Pancreas (tissue), 10 donors: ENCODE results near the gene ST8SIA4. TPM values are rescaled to one million over a fixed set of nuclear protein-coding genes. Genes with fewer than 3 reads are reported as not detected.

Experiments
- ATAC-seq, 4 donors: fragments of 200-7000 bp; cut with Tn5 transposase; one replicate each; pipeline versions ENCODE4 v1.8.0 to v1.9.1; 2020; ENCODE audit warnings: mild to moderate bottlenecking in 4 of 4, moderate library complexity in 4 of 4
- DNase-seq, 6 donors: peaks; one replicate each; pipeline ENCODE4 v3.0.0-alpha.2; 2020
- FAIRE-seq: peaks from 2 replicates; lab custom pipeline; 2012; peaks lifted over from hg19 to GRCh38; lab: Jason Lieb, UNC
- H3K27ac ChIP-seq, 4 donors: fragments of 200-600 bp; sonication (generic); 1 replicate in 3 of 4; 2 replicates in 1 of 4; pipeline versions ENCODE4 v1.5.0 to v1.8.0; 2020
- H3K27me3 ChIP-seq, 4 donors: fragments of 200-600 bp; one replicate each; pipeline ENCODE4 v1.8.0; 2021
- H3K36me3 ChIP-seq, 3 donors: fragments of 200-600 bp; sonication (generic) in 1 of 3; one replicate each; pipeline versions ENCODE4 v1.5.0 to v1.8.0; 2020 to 2021
- H3K4me1 ChIP-seq, 3 donors: fragments of 200-600 bp; one replicate each; pipeline ENCODE4 v1.8.0; 2021
- H3K4me3 ChIP-seq, 4 donors: fragments of 200-600 bp; sonication (generic) in 2 of 4; one replicate each; pipeline versions ENCODE4 v1.5.0 to v1.8.0; 2020 to 2021
- H3K9me3 ChIP-seq, 4 donors: fragments of 200-600 bp; one replicate each; pipeline ENCODE4 v1.8.0; 2021
- WGBS, 2 donors: extraction: QIAGEN DNeasy Blood & Tissue Kit; methylation state at CpG; one replicate each; pipeline ENCODE4 v1.1.7; 2013; 5-methylcytosine and 5-hydroxymethylcytosine counted together
- intact Hi-C, 3 donors: fragments of 100-400 bp; cut with DNase I; formaldehyde crosslinking; loops; one replicate each; pipeline versions ENCODE4 v1.11.1 to v1.14.2; 2022
- polyA plus RNA-seq, 2 donors: library from polyadenylated mRNA; stranded (reverse); fragments of 200-250 nt; gene quantifications; one replicate each; pipeline ENCODE4 v1.2.3, GENCODE V29; 2013
- total RNA-seq, 6 donors: library from RNA; stranded (reverse); fragmentation: NEBNext Ultra II Directional in 4 of 6; extraction: Animal tissue kit (Norgen Biotek cat#: 25700) in 4 of 6; gene quantifications; one replicate each; pipeline versions ENCODE4 v1.2.1 to v1.2.4, GENCODE V29; 2021 to 2023
- TF ChIP-seq, protein P1 (sequence below), 4 donors: fragments of 200-600 bp; sonication (generic) in 3 of 4; IDR thresholded peaks; one replicate each; pipeline versions ENCODE4 v1.5.0 to v1.8.0; 2021; ENCODE audit warnings: antibody characterized with exemption in 4 of 4
- donor health status: healthy with polysubstance abuse.
- donor health status: DM: no; HTN: no; CAD: no; lungs with moderate emphysema.
- donor health status: DM: no; HTN: no; CAD: no.
- donor health status: control.
- donor health status: control.
- donor health status: Bipolar disorder and iron deficiency.
- donor health status: DM: yes; HTN: yes; CAD: no.
- donor health status: DM: no; HTN: no; CAD: no.
- donor health status: DM: no; HTN: no; CAD: no.
- donor health status: DM: yes; HTN: yes; CAD: no.

Gene ST8SIA4
- total and polyA plus RNA-seq, 8 donors = 0.34 to 5.7 (median 0.86) TPM

- 65 to 70% methylated on average over 2 of the region's 2 CpGs for WGBS, 2 donors
- Histone ChIP-seq H3K9me3 (peaks cover 0 to 4% (median 0%) of the 10 kb centered on the region in 4 donors), H3K27ac (no peak overlapping the region), H3K4me3 (no peak overlapping the region), H3K27me3 (no peaks in the 10 kb centered on the region), H3K36me3 (no peaks in the 10 kb centered on the region), H3K4me1 (no peaks in the 10 kb centered on the region)
- DNase-seq (no peak), ATAC-seq (no peak), FAIRE-seq (no peak)
- TF ChIP-seq, protein P1, sequence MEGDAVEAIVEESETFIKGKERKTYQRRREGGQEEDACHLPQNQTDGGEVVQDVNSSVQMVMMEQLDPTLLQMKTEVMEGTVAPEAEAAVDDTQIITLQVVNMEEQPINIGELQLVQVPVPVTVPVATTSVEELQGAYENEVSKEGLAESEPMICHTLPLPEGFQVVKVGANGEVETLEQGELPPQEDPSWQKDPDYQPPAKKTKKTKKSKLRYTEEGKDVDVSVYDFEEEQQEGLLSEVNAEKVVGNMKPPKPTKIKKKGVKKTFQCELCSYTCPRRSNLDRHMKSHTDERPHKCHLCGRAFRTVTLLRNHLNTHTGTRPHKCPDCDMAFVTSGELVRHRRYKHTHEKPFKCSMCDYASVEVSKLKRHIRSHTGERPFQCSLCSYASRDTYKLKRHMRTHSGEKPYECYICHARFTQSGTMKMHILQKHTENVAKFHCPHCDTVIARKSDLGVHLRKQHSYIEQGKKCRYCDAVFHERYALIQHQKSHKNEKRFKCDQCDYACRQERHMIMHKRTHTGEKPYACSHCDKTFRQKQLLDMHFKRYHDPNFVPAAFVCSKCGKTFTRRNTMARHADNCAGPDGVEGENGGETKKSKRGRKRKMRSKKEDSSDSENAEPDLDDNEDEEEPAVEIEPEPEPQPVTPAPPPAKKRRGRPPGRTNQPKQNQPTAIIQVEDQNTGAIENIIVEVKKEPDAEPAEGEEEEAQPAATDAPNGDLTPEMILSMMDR (IDR thresholded peaks at IDR 0.05) = no peak
- intact Hi-C loops = no loop called here
These were observed 131.9 kb downstream of the ST8SIA4 start for GRCh38 chr5:100771181-100771580.

DNA sequence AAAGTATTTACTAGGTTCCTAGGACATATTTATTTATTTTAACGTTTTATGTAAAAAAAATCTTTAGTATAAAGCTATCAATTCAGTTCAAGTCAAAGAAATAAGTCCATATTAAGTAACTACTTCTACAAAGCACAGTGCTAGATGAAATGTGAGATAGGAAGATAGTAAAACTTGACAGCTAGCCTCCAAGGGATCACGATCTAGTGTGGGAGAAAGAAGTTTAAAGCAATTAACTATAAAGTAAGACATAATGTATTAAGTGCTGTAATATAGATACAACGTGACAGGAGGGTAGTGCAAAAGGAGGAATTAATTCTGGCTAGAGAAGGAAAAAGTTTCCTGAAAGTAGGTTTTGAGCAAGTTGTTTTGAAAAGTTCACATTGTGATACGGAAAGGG, 134.9 kb downstream of the ST8SIA4 start:
- DNase-seq = no peak
- Histone ChIP-seq H3K9me3 (peaks cover 0 to 4% (median 0%) of the 10 kb centered on the region in 4 donors), H3K4me1 (no peaks in the 10 kb centered on the region), H3K36me3 (no peaks in the 10 kb centered on the region), H3K27me3 (no peaks in the 10 kb centered on the region), H3K27ac (no peak overlapping the region), H3K4me3 (no peak overlapping the region)
- WGBS, 2 donors = 57 to 66% methylated on average over 4 of the region's 4 CpGs
- intact Hi-C loops = no loop called here
- no peak for ATAC-seq
- TF ChIP-seq, protein P1 (IDR thresholded peaks at IDR 0.05) = no peak
- no peak for FAIRE-seq

- Histone ChIP-seq H3K4me3 (no peak overlapping the region), H3K4me1 (no peaks in the 10 kb centered on the region), H3K36me3 (no peaks in the 10 kb centered on the region), H3K9me3 (peaks cover 0 to 3% (median 0%) of the 10 kb centered on the region in 4 donors), H3K27ac (no peak overlapping the region), H3K27me3 (no peaks in the 10 kb centered on the region)
- WGBS, 2 donors = 61% methylated on average over 1 of the region's 1 CpG
- intact Hi-C loops = no loop called here
- DNase-seq (no peak), FAIRE-seq (no peak), ATAC-seq (no peak)
- TF ChIP-seq, protein P1 (IDR thresholded peaks at IDR 0.05) = no peak
These were observed 140.1 kb downstream of the ST8SIA4 start for GRCh38 chr5:100762995-100763394.

DNA sequence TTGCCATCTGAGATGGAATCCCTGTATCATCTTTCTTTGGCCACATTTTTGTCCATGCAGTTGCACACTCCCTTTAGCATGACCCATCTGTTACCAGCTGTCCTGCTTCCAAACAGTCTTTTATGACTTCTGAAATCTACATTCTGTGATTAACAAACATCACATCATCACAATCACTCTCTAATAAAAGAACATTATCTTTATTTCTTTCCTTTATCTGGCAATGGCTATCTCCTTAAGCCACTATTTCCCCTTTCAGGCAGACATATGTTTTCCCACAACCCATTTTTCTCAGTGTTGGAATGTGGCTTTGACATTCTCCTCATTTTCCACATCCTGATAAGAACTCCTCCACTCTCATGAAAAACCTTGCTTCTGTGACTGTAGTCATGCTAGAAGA, 141.0 kb downstream of the ST8SIA4 start:
- no peak overlapping the region for H3K4me3 ChIP-seq
- H3K9me3 ChIP-seq = no peaks in the 10 kb centered on the region
- DNase-seq = no peak
- FAIRE-seq = no peak
- TF ChIP-seq, protein P1 (IDR thresholded peaks at IDR 0.05) = no peak
- H3K27ac ChIP-seq = no peak overlapping the region
- intact Hi-C loops = no loop called here
- H3K4me1 ChIP-seq = no peaks in the 10 kb centered on the region
- no peak for ATAC-seq
- no peaks in the 10 kb centered on the region for H3K36me3 ChIP-seq
- H3K27me3 ChIP-seq = no peaks in the 10 kb centered on the region

DNA sequence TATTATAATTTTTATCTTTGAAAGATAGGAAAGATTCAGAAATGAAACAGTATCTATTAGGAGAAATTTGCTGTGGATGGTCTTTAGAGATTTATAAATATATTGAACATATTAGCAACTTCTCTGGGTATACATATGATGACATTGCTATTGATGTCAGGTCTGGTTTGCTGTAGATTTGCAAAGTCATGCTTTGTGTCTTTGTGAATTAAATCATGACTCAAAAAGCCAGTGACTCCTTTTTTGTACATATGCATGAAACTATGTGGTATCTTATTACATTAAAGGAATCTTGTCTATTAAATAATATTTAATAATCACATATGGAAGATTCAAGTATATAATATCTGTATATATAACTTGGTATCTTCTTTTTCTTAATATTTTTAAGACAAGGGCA, 141.9 kb downstream of the ST8SIA4 start:
- H3K27ac ChIP-seq = no peak overlapping the region
- no peak for DNase-seq
- intact Hi-C loops = no loop called here
- H3K27me3 ChIP-seq = no peaks in the 10 kb centered on the region
- ATAC-seq = no peak
- H3K36me3 ChIP-seq = no peaks in the 10 kb centered on the region
- H3K4me1 ChIP-seq = no peaks in the 10 kb centered on the region
- no peak for FAIRE-seq
- no peak overlapping the region for H3K4me3 ChIP-seq
- H3K9me3 ChIP-seq = no peaks in the 10 kb centered on the region
- TF ChIP-seq, protein P1 (IDR thresholded peaks at IDR 0.05) = no peak
